Memory B cell (primary cell): ENCODE data around the gene IRX3.

Source experiments
- ATAC-seq: fragments of 150-1000 bp; cut with Tn5 transposase; 2 replicates; pipeline ENCODE4 v1.10.0; 2021; ENCODE audit warnings: low read depth, mild to moderate bottlenecking, moderate library complexity
- DNase-seq, 2 donors: peaks; one replicate each; pipeline ENCODE4 v3.0.0; 2022; ENCODE audit warnings: low spot score in 2 of 2
- H3K27ac Mint-ChIP-seq: one replicate; pipeline ENCODE4 v1.8.0; 2022; ENCODE audit warnings: mild to moderate bottlenecking, moderate library complexity, mixed read lengths
- H3K27me3 Mint-ChIP-seq: one replicate; pipeline ENCODE4 v1.8.0; 2022; ENCODE audit warnings: mixed read lengths
- H3K36me3 Mint-ChIP-seq: one replicate; pipeline ENCODE4 v1.8.0; 2022; ENCODE audit warnings: mild to moderate bottlenecking, mixed read lengths
- H3K4me1 Mint-ChIP-seq: one replicate; pipeline ENCODE4 v1.8.0; 2022; ENCODE audit warnings: mixed read lengths
- H3K4me3 Mint-ChIP-seq: one replicate; pipeline ENCODE4 v1.8.0; 2022; ENCODE audit warnings: mild to moderate bottlenecking, moderate library complexity, mixed read lengths
- H3K9me3 Mint-ChIP-seq: one replicate; pipeline ENCODE4 v1.8.0; 2022; ENCODE audit warnings: mixed read lengths

IRX3 gene

GRCh38 chr16:54312502-54312991, 26.0 kb upstream of the IRX3 start:
- Mint-ChIP-seq H3K9me3 (no peaks in the 10 kb centered on the region), H3K4me1 (no peaks in the 10 kb centered on the region), H3K4me3 (no peak overlapping the region), H3K27ac (no peak overlapping the region), H3K27me3 (peaks cover 2% of the 10 kb centered on the region), H3K36me3 (no peaks in the 10 kb centered on the region)
- ATAC-seq (no peak), DNase-seq (no peak)

GRCh38 chr16:54309341-54309740, 22.8 kb upstream of the IRX3 start:
- no peak overlapping the region for H3K4me3 Mint-ChIP-seq
- ATAC-seq (no peak), DNase-seq (no peak)
- H3K4me1 Mint-ChIP-seq = no peaks in the 10 kb centered on the region
- no peak overlapping the region for H3K27ac Mint-ChIP-seq
- no peaks in the 10 kb centered on the region for H3K9me3 Mint-ChIP-seq
- H3K36me3 Mint-ChIP-seq = no peaks in the 10 kb centered on the region
- H3K27me3 Mint-ChIP-seq = peaks cover 4% of the 10 kb centered on the region

- Mint-ChIP-seq H3K4me3 (no peak overlapping the region), H3K27ac (no peak overlapping the region), H3K27me3 (peaks cover 6% of the 10 kb centered on the region), H3K9me3 (no peaks in the 10 kb centered on the region), H3K4me1 (no peaks in the 10 kb centered on the region), H3K36me3 (no peaks in the 10 kb centered on the region)
- DNase-seq = no peak
- no peak for ATAC-seq
Measured at GRCh38 chr16:54305080-54305479, 18.5 kb upstream of the IRX3 start.

- DNase-seq (no peak), ATAC-seq (no peak)
- Mint-ChIP-seq H3K36me3 (no peaks in the 10 kb centered on the region), H3K9me3 (no peaks in the 10 kb centered on the region), H3K4me3 (no peak overlapping the region), H3K27ac (no peak overlapping the region), H3K4me1 (no peaks in the 10 kb centered on the region), H3K27me3 (peaks cover 6% of the 10 kb centered on the region)
Measured at GRCh38 chr16:54303613-54304012, 17.0 kb upstream of the IRX3 start.

- H3K27me3 Mint-ChIP-seq = peaks cover 8% of the 10 kb centered on the region
- H3K27ac Mint-ChIP-seq = no peak overlapping the region
- no peak for ATAC-seq
Measured at GRCh38 chr16:54297154-54297553, 10.6 kb upstream of the IRX3 start.

GRCh38 chr16:54296543-54296942, 10.0 kb upstream of the IRX3 start:
- DNase-seq (no peak), ATAC-seq (no peak)
- Mint-ChIP-seq H3K9me3 (peaks cover 3% of the 10 kb centered on the region), H3K27me3 (peaks cover 10% of the 10 kb centered on the region), H3K27ac (no peak overlapping the region), H3K4me1 (no peaks in the 10 kb centered on the region), H3K36me3 (no peaks in the 10 kb centered on the region), H3K4me3 (no peak overlapping the region)

More at GRCh38 chr16:54297154-54297553, 10.6 kb upstream of the IRX3 start:
- Mint-ChIP-seq H3K9me3 (peaks cover 3% of the 10 kb centered on the region), H3K36me3 (no peaks in the 10 kb centered on the region), H3K4me1 (no peaks in the 10 kb centered on the region), H3K4me3 (no peak overlapping the region)
- no peak for DNase-seq

- H3K4me3 Mint-ChIP-seq = no peak overlapping the region
- peaks cover 3% of the 10 kb centered on the region for H3K4me1 Mint-ChIP-seq
- H3K27me3 Mint-ChIP-seq = peaks cover 26% of the 10 kb centered on the region
- no peak for DNase-seq
- H3K36me3 Mint-ChIP-seq = peaks cover 4% of the 10 kb centered on the region
- no peak overlapping the region for H3K27ac Mint-ChIP-seq
- peaks cover 6% of the 10 kb centered on the region for H3K9me3 Mint-ChIP-seq
- ATAC-seq = no peak
Measured at GRCh38 chr16:54291656-54292487, 5.3 kb upstream of the IRX3 start.

- peaks cover 31% of the 10 kb centered on the region for H3K27me3 Mint-ChIP-seq
- peaks cover 7% of the 10 kb centered on the region for H3K36me3 Mint-ChIP-seq
- no peak overlapping the region for H3K4me3 Mint-ChIP-seq
- H3K9me3 Mint-ChIP-seq = peaks cover 7% of the 10 kb centered on the region
- peaks cover 8% of the 10 kb centered on the region for H3K4me1 Mint-ChIP-seq
- ATAC-seq (no peak), DNase-seq (no peak)
- H3K27ac Mint-ChIP-seq = no peak overlapping the region
Measured at GRCh38 chr16:54290833-54291655, 4.5 kb upstream of the IRX3 start.

- Mint-ChIP-seq H3K4me1 (peaks cover 8% of the 10 kb centered on the region), H3K9me3 (peaks cover 5% of the 10 kb centered on the region), H3K27me3 (peaks cover 32% of the 10 kb centered on the region), H3K4me3 (no peak overlapping the region), H3K27ac (no peak overlapping the region), H3K36me3 (peaks cover 7% of the 10 kb centered on the region)
- DNase-seq (no peak), ATAC-seq (no peak)
Measured at GRCh38 chr16:54289945-54290832, 3.6 kb upstream of the IRX3 start.

GRCh38 chr16:54289242-54289944, 2.8 kb upstream of the IRX3 start:
- ATAC-seq = no peak
- peaks cover 9% of the 10 kb centered on the region for H3K36me3 Mint-ChIP-seq
- H3K9me3 Mint-ChIP-seq = peaks cover 5% of the 10 kb centered on the region
- peaks cover 34% of the 10 kb centered on the region for H3K27me3 Mint-ChIP-seq
- no peak for DNase-seq
- H3K27ac Mint-ChIP-seq = no peak overlapping the region
- H3K4me3 Mint-ChIP-seq = no peak overlapping the region
- H3K4me1 Mint-ChIP-seq = peaks cover 11% of the 10 kb centered on the region

GRCh38 chr16:54288835-54289241, 2.3 kb upstream of the IRX3 start:
- no peak overlapping the region for H3K4me3 Mint-ChIP-seq
- H3K27me3 Mint-ChIP-seq = peaks cover 32% of the 10 kb centered on the region
- peaks cover 5% of the 10 kb centered on the region for H3K9me3 Mint-ChIP-seq
- DNase-seq (no peak), ATAC-seq (no peak)
- H3K36me3 Mint-ChIP-seq = peaks cover 9% of the 10 kb centered on the region
- H3K4me1 Mint-ChIP-seq = peaks cover 11% of the 10 kb centered on the region
- H3K27ac Mint-ChIP-seq = no peak overlapping the region

GRCh38 chr16:54288030-54288834, 1.6 kb upstream of the IRX3 start:
- peaks cover 37% of the 10 kb centered on the region for H3K27me3 Mint-ChIP-seq

More at GRCh38 chr16:54288030-54288834, 1.6 kb upstream of the IRX3 start:
- Mint-ChIP-seq H3K4me1 (peaks cover 14% of the 10 kb centered on the region), H3K36me3 (peaks cover 11% of the 10 kb centered on the region), H3K4me3 (no peak overlapping the region), H3K9me3 (peaks cover 5% of the 10 kb centered on the region), H3K27ac (no peak overlapping the region)
- ATAC-seq = no peak
- DNase-seq = no peak
